Muscle of arm (tissue), 14 donors: ENCODE measurements around the gene GALNT2. TPM values are rescaled to one million over a fixed set of nuclear protein-coding genes. Genes with fewer than 3 reads are reported as not detected.

Experiments used
- DNase-seq: peaks from one replicate; pipeline ENCODE4 v3.0.0-alpha.2; 2013
- long read RNA-seq, 11 donors: transcript quantifications; one replicate each; lab custom pipeline, GENCODE V29; 2026
- polyA plus RNA-seq, 12 donors: library from polyadenylated mRNA; unstranded; fragments of 120-200 nt; gene quantifications; one replicate each; pipeline ENCODE4 v1.2.1, GENCODE V29; 2013; ENCODE audit not compliant: insufficient read length in 12 of 12

Gene GALNT2
- 10 to 100 TPM in 11 of 12 donors, not detected in 1; 49.4 to 79.6 (median 67.4) TPM for polyA plus RNA-seq
- long read RNA-seq, donor 1, full-length matches to known transcripts = 12 of 19 reads
- long read RNA-seq, donor 1, partial matches to known transcripts = 7 of 19 reads
- long read RNA-seq, donor 1, other reads (novel, unspliced or antisense) = 0 of 19 reads
- long read RNA-seq, donor 2, full-length matches to known transcripts = 13 of 65 reads
- long read RNA-seq, donor 2, partial matches to known transcripts = 52 of 65 reads
- long read RNA-seq, donor 2, other reads (novel, unspliced or antisense) = 0 of 65 reads
- long read RNA-seq, donor 3, full-length matches to known transcripts = 9 of 16 reads
- long read RNA-seq, donor 3, partial matches to known transcripts = 7 of 16 reads
- long read RNA-seq, donor 3, other reads (novel, unspliced or antisense) = 0 of 16 reads
- long read RNA-seq, donor 4, full-length matches to known transcripts = 6 of 31 reads
- long read RNA-seq, donor 4, partial matches to known transcripts = 25 of 31 reads
- long read RNA-seq, donor 4, other reads (novel, unspliced or antisense) = 0 of 31 reads
- long read RNA-seq, donor 5, full-length matches to known transcripts = 33 of 77 reads
- long read RNA-seq, donor 5, partial matches to known transcripts = 44 of 77 reads
- long read RNA-seq, donor 5, other reads (novel, unspliced or antisense) = 0 of 77 reads
- long read RNA-seq, donor 6, full-length matches to known transcripts = 21 of 28 reads
- long read RNA-seq, donor 6, partial matches to known transcripts = 7 of 28 reads
- long read RNA-seq, donor 6, other reads (novel, unspliced or antisense) = 0 of 28 reads
- long read RNA-seq, donor 7, full-length matches to known transcripts = 4 of 4 reads
- long read RNA-seq, donor 7, partial matches to known transcripts = 0 of 4 reads
- long read RNA-seq, donor 7, other reads (novel, unspliced or antisense) = 0 of 4 reads
- long read RNA-seq, donor 8, full-length matches to known transcripts = 20 of 41 reads
- long read RNA-seq, donor 8, partial matches to known transcripts = 21 of 41 reads
- long read RNA-seq, donor 8, other reads (novel, unspliced or antisense) = 0 of 41 reads
- long read RNA-seq, donor 9, full-length matches to known transcripts = 11 of 20 reads
- long read RNA-seq, donor 9, partial matches to known transcripts = 9 of 20 reads
- long read RNA-seq, donor 9, other reads (novel, unspliced or antisense) = 0 of 20 reads
- long read RNA-seq, donor 10, full-length matches to known transcripts = 16 of 28 reads
- long read RNA-seq, donor 10, partial matches to known transcripts = 12 of 28 reads
- long read RNA-seq, donor 10, other reads (novel, unspliced or antisense) = 0 of 28 reads
- long read RNA-seq, donor 11, full-length matches to known transcripts = 14 of 35 reads
- long read RNA-seq, donor 11, partial matches to known transcripts = 21 of 35 reads
- long read RNA-seq, donor 11, other reads (novel, unspliced or antisense) = 0 of 35 reads

- DNase-seq = peak; percentile 81
Observed at GRCh38 chr1:230066466-230067404, at the start of gene GALNT2. Gene GALNT2 (plus strand): TSS chr1:230067238. CDS start chr1:230067281, 43 bp downstream.

- DNase-seq = no peak
Observed at GRCh38 chr1:230020451-230020850, 46.6 kb upstream of the GALNT2 start.

- no peak for DNase-seq
Observed at GRCh38 chr1:230022666-230023380, 44.2 kb upstream of the GALNT2 start.

GRCh38 chr1:230025686-230026085 is 41.4 kb upstream of the GALNT2 start:
- DNase-seq = no peak

GRCh38 chr1:230026139-230026538 is 40.9 kb upstream of the GALNT2 start:
- DNase-seq = no peak

GRCh38 chr1:230026572-230026971 is 40.5 kb upstream of the GALNT2 start:
- no peak for DNase-seq

- DNase-seq = no peak
Observed at GRCh38 chr1:230028602-230029223, 38.3 kb upstream of the GALNT2 start.

GRCh38 chr1:230029244-230029941 is 37.6 kb upstream of the GALNT2 start:
- DNase-seq = no peak

GRCh38 chr1:230030122-230030821 is 36.8 kb upstream of the GALNT2 start:
- DNase-seq = no peak

- DNase-seq = no peak
Observed at GRCh38 chr1:230031131-230031530, 35.9 kb upstream of the GALNT2 start.

GRCh38 chr1:230032516-230033281 is 34.3 kb upstream of the GALNT2 start:
- DNase-seq = no peak

GRCh38 chr1:230037261-230037660 is 29.8 kb upstream of the GALNT2 start:
- DNase-seq = no peak

GRCh38 chr1:230040440-230040839 is 26.6 kb upstream of the GALNT2 start:
- DNase-seq = no peak

- DNase-seq = no peak
Observed at GRCh38 chr1:230043081-230043480, 24.0 kb upstream of the GALNT2 start.

GRCh38 chr1:230044729-230045128 is 22.3 kb upstream of the GALNT2 start:
- no peak for DNase-seq

GRCh38 chr1:230047114-230047865 is 19.7 kb upstream of the GALNT2 start:
- no peak for DNase-seq
